Amygdala (tissue), 56 donors: Measurements from ENCODE around the gene PLOD3.
"Not testable (repeated sequence)": the region's sequence is repeated elsewhere in the genome, so short reads cannot be mapped to it uniquely, and the experiment has no call there.

Experiments
- DNase-seq, 56 donors: peaks; one replicate each; lab custom pipeline; 2025; lab: John Stamatoyannopoulos, UW

PLOD3 gene, protein sequence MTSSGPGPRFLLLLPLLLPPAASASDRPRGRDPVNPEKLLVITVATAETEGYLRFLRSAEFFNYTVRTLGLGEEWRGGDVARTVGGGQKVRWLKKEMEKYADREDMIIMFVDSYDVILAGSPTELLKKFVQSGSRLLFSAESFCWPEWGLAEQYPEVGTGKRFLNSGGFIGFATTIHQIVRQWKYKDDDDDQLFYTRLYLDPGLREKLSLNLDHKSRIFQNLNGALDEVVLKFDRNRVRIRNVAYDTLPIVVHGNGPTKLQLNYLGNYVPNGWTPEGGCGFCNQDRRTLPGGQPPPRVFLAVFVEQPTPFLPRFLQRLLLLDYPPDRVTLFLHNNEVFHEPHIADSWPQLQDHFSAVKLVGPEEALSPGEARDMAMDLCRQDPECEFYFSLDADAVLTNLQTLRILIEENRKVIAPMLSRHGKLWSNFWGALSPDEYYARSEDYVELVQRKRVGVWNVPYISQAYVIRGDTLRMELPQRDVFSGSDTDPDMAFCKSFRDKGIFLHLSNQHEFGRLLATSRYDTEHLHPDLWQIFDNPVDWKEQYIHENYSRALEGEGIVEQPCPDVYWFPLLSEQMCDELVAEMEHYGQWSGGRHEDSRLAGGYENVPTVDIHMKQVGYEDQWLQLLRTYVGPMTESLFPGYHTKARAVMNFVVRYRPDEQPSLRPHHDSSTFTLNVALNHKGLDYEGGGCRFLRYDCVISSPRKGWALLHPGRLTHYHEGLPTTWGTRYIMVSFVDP

DNA sequence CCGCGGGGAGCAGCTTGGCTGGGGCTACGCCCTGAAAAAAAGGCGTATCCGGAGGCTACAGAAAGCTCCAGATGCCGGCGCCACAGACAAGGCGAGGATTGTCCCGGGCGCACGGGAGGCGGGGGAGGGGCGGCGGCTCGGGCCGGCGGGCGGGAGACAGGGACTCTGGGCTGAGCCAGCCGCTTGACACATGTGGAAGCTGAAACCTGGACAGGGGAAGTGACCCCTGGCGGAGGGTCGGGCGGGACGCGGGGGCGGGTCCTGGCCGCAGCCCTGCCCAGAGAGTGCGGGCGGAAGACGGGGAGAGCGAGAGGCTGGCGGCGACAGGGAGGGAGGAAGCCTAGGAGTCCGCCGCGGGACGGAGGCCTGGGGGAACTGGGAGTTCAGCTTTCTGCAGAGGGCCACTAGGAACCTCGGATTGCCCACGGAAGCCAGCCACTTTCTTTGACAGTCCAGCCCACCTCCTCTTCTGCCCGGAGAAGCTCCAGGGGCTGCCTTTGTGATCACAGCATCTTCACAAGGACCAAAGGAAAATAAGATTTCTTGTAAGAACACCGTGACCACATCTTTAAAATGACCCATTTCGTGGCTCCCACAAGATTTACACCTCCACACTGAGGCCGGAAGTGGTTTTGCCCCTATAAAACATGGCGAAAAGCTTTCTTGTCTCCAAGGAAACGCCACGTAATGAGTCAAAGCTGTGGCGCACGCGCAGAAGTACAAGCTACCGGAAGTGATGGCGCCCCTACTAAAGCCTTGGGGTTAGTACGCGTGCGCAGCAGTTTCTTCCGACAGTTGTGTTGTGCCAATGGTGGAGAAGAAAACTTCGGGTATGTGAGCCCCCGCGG, at the start of gene PLOD3, which contains the start of gene ZNHIT1:
Gene PLOD3 (minus strand): TSS at position 194 of the 848 bp plus-strand sequence. CDS start 307 bp downstream, outside the sequence.
Gene ZNHIT1 (plus strand): TSS at position 778 of the 848 bp plus-strand sequence. CDS start 31 bp downstream, at position 809.
- DNase-seq: peak; percentile 60 to 97 (median 88)

DNA sequence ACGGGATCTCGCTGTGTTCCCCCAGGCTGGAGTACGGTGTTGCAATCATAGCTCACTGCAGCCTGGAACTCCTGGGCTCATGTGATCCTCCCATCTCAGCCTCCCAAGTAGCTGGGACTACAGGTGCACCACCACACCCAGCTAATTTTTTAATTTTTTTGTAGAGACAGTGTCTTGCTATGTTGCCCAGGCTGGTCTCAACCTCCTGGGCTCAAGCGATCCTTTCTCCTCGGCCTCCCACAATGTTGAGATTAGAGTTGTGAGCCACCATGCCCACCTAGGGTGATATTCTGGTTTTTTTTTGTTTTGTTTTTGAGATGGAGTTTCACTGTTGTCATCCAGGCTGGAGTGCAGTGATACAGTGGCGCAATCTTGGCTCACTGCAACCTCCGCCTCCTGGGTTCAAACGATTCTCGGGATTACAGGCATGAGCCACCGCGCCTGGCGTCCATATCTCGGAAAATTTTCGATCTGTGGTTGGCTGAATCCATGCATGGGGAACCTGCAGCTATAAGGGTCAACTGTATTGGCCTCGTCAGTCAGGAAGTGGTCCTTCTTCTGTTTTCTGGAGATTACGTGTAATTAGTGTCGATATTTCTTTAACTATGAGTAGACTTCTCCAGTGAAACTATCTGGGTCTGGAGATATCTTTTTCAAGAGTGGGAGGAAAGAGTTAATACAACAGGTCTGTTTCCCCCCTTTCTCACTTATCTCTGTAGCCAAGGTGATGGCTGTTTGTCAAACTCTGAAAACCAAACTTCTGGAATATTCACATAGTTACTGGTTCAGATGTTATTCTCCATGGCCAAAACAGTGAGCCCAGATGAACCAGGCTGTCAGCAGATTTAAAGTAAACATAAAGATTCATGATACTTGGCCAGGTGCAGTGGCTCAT, 48.5 kb upstream of the PLOD3 start:
- DNase-seq: no peak

DNA sequence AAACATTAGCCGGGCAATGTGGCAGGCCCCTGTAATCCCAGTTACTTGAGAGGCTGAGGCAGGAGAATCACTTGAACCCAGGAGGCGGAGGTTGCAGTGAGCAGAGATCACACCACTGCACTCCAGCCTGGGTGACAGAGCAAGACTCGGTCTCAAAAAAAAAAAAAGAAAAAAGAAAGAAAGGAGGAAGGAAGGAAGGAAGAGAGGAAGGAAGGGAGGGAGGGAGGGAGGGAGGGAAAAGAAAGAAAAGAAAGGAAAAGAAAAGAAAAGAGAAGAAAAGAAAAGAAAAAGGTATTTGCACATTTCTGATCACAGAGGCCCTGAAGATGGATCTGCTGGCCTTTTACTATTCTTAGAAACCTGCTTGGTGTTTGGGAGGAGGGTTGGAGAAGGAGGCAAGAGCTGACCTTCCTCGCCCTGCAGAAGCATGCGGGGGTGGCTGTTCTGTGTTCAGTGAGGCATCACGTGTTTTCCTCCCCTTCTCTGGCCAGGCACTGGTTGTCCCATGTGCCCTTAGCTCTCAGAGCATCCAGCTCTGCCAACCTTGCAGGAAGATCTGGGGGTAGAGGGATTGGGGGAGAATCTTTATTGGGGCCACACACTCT, 46.8 kb upstream of the PLOD3 start:
- DNase-seq: peak in 2 of 56 donors; percentile 4 to 15

DNA sequence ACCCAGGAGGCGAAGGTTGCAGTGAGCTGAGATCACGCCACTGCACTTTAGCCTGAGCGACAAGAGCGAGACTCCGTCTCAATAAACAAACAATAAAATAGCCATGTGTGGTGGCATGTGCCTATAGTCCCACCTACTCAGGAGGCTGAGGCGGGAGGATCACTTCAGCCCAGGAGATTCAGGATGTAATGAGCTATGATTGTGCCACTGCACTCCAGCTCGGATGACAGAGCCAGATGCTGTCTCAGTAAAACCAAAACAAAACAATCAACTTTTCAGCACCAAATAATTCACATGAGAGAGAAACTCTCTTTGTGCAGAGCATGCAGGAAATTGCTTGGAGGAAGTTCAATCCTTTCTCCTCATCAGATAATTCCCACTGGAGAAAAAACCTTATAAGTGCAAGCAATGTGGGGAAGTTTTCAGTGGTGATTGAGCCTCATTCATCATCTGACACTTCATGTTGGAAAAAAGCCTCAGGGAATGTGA, 40.9 kb upstream of the PLOD3 start:
- DNase-seq: no peak

DNA sequence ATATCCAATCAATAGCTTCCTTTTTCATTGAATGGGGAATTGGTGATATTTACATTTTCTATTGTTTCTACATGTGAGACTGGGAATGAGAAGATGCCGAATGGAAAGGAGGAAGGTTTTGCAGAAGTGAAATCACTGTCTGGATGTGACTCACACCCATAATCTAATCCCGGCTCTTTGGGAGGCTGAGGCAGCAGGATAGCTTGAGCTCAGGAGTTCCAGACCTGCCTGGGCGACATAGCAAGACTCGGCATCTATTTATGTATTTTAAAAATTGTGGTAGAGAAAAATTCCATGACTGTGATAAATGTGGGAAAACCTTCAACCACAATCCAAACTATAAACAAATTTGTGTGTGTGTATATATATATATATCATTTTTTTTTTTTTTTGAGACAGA, 38.4 kb upstream of the PLOD3 start:
- DNase-seq: no peak

DNA sequence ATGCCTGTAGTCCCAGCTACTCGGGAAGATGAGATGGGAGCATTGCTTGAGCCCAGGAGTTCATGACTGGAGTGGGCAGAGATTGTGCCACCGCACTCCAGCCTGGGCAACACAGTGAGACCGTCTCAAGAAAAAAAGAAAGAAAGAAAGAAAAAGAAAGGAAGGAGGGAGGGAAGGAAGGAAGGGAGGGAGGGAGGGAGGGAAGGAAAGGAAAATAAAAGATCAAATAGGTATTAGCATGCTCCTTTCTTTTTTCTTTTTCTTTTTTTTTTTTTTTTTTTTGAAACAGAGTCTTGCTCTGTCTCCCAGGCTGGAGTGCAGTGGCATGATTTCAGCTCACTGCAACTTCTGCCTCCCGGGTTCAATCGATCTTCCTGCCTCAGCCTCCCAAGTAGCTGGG, 35.8 kb upstream of the PLOD3 start:
- DNase-seq: not testable (repeated sequence)

DNA sequence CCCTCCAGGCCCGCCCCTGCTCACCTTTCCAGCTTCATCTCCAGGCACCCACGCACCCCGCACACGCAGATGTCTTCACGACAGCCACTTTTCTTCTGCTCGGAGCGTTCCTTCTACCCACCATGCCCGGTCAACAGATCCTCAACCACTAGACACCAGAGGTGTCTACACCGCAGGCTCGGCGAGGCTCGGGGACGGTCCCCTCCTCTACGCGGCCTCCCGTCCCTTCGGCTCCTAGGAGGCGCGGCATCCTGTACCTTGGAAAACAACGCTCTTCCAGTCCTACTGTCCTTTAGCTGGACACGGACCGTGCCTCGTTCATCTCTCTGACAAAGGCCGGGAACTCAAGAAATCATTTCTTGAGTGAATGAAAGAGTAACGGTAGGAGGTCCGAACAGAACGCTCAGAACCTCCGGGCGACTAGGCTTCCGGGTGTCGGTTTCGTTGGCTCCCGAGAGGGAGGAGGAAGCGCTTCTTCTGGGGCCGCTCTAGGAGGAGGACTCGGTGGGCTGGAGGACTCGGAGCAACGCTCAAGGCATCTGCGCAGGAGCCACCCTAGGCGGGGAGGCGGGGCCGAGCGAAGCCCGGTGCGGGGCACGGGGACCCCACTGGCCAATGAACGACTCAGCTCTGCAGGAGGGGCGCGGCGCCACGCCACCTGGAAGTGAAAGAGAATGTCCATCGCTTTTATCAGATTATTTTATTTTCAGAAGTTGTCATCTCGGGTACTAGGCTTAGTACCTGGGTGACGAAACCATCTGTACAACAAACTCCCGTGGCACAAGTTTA, 34.7 kb upstream of the PLOD3 start:
- peak; percentile 46 to 97 (median 92) for DNase-seq

DNA sequence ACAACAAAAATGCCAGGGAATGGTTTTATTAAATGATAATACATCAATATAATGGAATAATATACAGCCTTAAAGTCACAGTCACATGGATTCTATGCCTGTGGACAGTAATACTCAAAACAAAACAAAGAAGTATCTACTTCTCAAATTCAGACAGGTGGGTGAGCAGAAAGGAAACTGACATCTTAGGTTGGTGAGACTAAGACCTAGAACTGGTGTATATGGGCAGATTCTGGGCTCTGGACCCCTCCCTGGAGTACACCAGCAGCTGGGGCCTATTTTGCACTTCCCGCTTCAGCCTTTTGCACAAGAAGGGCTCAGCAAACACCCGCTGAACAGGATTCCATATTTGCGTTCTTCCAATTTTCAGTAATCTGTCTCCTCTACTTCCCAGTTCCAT, 32.9 kb upstream of the PLOD3 start:
- DNase-seq: no peak

DNA sequence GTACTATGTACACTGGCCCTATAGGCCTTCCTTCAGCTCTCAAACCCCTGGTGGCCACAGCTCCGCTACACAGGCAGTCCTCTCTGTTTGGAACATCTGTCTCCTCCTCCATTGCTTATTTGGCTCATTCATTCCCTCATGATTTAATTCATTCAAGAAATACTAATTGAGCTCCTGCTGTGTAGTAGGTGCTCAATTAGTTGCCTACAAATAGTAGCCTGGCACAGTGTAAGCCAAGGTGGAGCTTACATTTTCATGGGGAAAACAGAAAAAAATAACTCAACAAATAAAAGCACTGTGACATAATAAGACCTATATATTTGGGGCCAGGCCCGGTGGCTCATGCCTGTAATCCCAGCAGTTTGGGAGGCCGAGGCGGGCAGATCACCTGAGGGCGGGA, 30.9 kb upstream of the PLOD3 start:
- no peak for DNase-seq

DNA sequence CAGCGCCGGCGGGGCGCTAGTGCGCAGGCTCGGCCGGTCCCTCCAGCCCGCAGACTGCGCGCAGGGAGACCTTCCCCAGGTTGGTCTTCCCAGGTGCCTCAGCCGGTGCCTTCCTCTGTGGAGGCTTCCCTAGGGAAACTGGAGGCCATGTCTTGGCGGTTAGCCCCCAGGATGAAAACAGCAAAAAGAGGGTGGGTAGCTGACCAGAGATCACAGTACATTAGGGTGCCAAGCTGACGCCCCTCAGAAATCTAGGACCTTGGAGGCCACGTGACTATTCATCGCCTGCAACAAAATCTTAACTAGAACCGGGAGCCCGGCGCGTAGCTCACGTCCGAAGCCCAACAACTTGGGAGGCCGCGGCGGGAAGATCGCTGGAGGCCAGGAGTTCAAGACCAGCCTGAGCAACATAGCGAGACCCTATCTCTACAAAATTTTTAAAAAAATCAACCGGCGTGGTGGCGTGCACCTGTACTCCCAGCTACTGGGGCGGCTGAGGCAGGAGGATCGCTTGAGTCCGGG, 27.8 kb upstream of the PLOD3 start:
- no peak for DNase-seq

DNA sequence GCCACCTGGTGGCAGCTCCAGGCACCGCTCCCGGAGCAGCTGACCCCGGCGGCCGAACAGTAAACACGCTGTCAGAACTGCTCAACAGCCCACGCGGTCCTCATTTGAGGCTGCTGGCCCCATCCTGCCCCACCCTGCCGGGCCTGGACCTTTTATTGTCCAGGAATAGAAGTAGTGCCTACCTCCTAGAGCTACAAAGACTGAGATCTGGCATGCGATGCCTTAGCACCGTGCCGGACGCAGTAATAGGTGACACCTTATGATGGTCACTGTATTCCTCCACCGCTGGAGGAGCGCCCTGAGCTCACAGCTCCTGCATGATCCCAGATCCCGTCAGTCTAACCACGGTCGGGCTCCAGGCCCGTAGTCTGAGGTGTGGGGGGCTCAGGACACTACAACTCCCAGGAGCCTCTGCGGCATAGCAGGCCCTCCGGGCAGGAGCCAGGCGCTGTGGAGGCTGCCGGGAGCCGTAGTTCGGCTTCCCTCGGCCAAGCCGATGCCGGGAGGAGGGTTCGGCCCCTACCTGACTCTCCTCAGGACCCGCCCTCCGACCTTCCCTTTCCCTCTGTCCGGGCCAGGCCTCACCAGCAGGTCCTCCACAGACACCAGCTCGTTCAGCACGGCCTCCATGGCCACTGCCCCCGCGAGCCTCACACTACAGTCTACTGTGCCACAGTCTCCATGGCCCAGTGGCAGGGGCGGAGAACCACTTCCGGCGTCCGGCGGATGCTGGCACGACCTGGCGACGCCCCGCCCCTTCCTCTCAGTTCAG, 27.2 kb upstream of the PLOD3 start, which contains the start of gene FIS1:
Gene FIS1 (minus strand): TSS at position 707 of the 772 bp plus-strand sequence. CDS start 77 bp downstream, at position 630.
- DNase-seq: peak; percentile 81 to 100 (median 94)

DNA sequence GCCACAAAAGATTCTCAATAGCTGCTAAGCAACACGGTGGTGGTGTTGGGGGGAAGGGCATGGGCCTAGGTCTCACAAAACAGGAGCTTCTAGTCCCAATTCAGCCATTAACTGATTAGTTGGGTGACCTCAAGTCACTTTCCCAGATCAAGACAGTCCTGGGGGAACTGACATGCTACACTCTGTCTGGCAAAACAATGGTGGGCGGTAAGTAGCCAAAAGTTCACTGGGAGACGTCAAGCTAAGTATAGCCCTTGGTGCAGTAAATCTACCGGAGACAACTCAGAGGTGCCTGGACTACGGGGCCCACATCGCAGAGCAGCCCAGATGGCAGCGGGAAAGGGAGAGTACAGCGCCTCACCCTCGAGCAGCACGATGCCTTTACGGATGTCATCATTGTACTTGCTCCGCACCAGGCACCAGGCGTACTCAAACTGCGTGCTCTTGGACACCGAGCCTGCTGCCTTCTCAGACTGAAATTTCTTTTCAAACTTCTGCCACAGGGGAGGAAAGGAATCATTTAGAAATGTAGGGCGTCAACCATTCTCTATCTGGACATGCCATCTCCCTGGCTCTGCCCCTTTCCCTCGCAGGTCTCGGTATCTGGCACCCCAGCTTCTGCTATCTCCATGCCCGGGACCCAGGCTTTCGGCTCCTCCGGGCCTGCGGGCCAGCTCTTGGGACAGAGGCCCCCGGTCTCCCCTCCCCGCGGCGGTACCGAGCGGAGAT, 26.4 kb upstream of the PLOD3 start:
- peak in 8 of 56 donors; percentile 24 to 75 (median 41) for DNase-seq

DNA sequence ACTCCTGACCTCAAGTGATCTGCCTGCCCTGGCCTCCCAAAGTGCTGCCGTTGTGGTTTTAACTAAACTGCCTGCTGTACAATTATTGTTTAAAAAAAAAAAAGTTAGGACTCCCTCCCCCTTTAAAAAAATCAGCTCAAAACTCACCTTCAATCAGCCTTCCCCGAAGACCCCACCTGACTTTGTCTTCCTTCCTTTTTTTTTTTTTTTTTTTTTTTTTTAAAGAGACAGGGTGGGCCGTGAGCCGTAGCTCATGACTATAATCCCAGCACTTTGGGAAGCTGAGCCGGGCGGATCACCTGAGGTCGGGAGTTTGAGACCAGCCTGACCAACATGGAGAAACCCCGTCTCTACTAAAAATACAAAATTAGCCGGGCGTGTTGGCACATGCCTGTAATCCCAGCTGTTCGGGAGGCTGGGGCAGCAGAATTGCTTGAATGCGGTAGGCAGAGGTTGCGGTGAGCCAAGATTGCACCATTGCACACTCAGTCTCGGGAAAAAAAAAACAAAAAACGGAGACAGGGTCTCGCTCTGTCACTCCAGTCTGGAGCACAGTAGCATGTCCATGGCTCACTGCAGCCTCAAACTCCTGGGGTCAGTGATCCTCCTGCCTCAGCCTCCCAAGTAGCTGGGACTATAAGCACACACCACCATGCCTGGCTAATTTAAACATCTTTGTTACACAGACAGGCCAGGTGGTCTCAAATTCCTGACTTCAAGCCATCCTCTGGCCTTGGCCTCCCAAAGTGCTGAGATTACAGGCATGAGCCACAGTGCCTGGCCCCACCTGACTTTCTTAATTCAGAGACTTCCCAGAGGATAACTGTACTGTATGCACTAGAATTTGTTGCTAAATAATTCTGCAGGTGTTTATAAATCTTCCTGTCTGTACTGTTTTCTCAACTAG, 24.3 kb upstream of the PLOD3 start:
- no peak for DNase-seq

DNA sequence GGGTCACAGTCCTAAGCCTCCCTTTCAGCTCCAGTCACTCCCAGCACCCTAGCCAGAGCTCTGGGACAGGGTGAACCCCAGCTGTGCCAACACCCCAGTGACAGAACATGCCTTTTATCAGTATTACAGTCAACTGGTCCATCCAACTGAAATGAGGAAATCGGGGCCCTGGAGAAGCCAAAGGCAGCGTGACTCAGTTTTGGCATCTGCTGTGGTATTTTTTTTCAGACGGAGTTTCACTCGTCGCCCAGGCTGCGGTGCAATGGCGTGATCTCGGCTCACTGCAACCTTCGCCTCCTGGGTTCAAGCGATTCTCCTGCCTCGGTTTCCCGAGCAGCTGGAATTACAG, 23.6 kb upstream of the PLOD3 start:
- no peak for DNase-seq
